Fibroblast of skin of abdomen (primary cell): ENCODE results near the gene PPP1R17.
A peak's percentile ranks its signal among the peaks of the same experiment; 100 is the strongest.

Source experiments
- DNase-seq: peaks from one replicate; pipeline ENCODE4 v3.0.0-alpha.2; 2013

The PPP1R17 gene

GRCh38 chr7:31702354-31702753 is 15.3 kb downstream of the PPP1R17 start:
- no peak for DNase-seq

GRCh38 chr7:31705377-31705776 is 18.4 kb downstream of the PPP1R17 start:
- DNase-seq, result no peak

- no peak for DNase-seq
Observed at GRCh38 chr7:31707089-31707488, 20.1 kb downstream of the PPP1R17 start.

- DNase-seq, result no peak
Observed at GRCh38 chr7:31710171-31710570, 23.2 kb downstream of the PPP1R17 start.

- no peak for DNase-seq
Observed at GRCh38 chr7:31716355-31716754, 29.3 kb downstream of the PPP1R17 start.

- no peak for DNase-seq
Observed at GRCh38 chr7:31720366-31720765, 33.4 kb downstream of the PPP1R17 start.

GRCh38 chr7:31724696-31725095 is 37.7 kb downstream of the PPP1R17 start:
- no peak for DNase-seq

- no peak for DNase-seq
Observed at GRCh38 chr7:31729195-31729804, 42.3 kb downstream of the PPP1R17 start.

GRCh38 chr7:31734456-31734855 is 47.4 kb downstream of the PPP1R17 start:
- DNase-seq, result peak; percentile 8

- DNase-seq, result peak; percentile 55
Observed at GRCh38 chr7:31735991-31736982, 49.3 kb downstream of the PPP1R17 start.

- no peak for DNase-seq
Observed at GRCh38 chr7:31741852-31742251, 54.8 kb downstream of the PPP1R17 start.

- peak; percentile 64 for DNase-seq
Observed at GRCh38 chr7:31744294-31744874, 57.4 kb downstream of the PPP1R17 start.

GRCh38 chr7:31747553-31747952 is 60.5 kb downstream of the PPP1R17 start:
- no peak for DNase-seq

GRCh38 chr7:31748084-31748483 is 61.1 kb downstream of the PPP1R17 start:
- DNase-seq, result no peak

GRCh38 chr7:31751726-31752125 is 64.7 kb downstream of the PPP1R17 start:
- no peak for DNase-seq
